Measurements from ENCODE around the gene ELMOD1. TPM values are rescaled to one million over a fixed set of nuclear protein-coding genes. Genes with fewer than 3 reads are reported as not detected.

ELMOD1 gene
- total RNA-seq, 4 donors from 2014 or later = 0.16 to 0.27 TPM; not detected in 2

DNA sequence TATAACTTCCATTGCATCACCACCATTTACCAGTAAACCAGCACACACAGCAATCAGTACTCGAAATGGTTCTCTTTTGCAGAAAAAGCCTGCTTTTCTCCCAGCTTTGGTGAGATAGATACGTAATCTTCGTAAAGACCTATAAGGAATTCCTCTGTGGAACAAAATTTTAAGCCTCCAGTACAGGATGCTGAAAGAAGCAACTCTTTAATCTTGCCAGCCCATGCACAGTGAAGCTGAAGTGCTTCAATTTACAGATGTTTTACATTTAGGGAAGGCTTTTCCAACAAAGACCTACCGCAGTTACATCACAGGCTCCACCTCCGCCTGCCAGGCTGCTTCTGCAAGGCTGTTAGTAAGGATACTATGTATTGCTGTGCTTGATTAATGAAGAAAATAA, 1.9 kb downstream of the ELMOD1 start:
- Histone ChIP-seq H3K4me1 (peaks cover 3 to 19% (median 15%) of the 10 kb centered on the region in 4 donors), H3K27me3 (peaks cover 82% of the 10 kb centered on the region), H3K9me3 (no peaks in the 10 kb centered on the region), H3K36me3 (no peaks in the 10 kb centered on the region), H3K4me3 (no peak overlapping the region), H3K27ac (no peak overlapping the region)
- TF ChIP-seq EP300 (IDR thresholded peaks at IDR 0.05; ENCODE audit: low read depth) (no peak), POLR2AphosphoS5 (IDR thresholded peaks at IDR 0.05) (no peak), POLR2A (IDR thresholded peaks at IDR 0.05) (no peak)
- TF ChIP-seq, protein P1, sequence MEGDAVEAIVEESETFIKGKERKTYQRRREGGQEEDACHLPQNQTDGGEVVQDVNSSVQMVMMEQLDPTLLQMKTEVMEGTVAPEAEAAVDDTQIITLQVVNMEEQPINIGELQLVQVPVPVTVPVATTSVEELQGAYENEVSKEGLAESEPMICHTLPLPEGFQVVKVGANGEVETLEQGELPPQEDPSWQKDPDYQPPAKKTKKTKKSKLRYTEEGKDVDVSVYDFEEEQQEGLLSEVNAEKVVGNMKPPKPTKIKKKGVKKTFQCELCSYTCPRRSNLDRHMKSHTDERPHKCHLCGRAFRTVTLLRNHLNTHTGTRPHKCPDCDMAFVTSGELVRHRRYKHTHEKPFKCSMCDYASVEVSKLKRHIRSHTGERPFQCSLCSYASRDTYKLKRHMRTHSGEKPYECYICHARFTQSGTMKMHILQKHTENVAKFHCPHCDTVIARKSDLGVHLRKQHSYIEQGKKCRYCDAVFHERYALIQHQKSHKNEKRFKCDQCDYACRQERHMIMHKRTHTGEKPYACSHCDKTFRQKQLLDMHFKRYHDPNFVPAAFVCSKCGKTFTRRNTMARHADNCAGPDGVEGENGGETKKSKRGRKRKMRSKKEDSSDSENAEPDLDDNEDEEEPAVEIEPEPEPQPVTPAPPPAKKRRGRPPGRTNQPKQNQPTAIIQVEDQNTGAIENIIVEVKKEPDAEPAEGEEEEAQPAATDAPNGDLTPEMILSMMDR (IDR thresholded peaks at IDR 0.05) = no peak
- intact Hi-C loops (cut with DNase I; ENCODE audit: low total_unique reads) = no loop called here
- WGBS, 2 donors (ENCODE audit: low coverage in 1 of 2) = 49% methylated on average over 4 to 5 of the region's 5 CpGs
- no peak for DNase-seq
- in situ Hi-C loops (cut with MboI; ENCODE audit: low pct_ligation_motif_present in 1 of 4, low pct_unique_long_range_greater_than_20kb in 1 of 4, low sequenced_read_pairs in 3 of 4) = loop anchor here in 2 of 4 donors (25.0 kb wide), 1 partner anchor 94 kb away; no protein-coding TSS in a partner anchor

DNA sequence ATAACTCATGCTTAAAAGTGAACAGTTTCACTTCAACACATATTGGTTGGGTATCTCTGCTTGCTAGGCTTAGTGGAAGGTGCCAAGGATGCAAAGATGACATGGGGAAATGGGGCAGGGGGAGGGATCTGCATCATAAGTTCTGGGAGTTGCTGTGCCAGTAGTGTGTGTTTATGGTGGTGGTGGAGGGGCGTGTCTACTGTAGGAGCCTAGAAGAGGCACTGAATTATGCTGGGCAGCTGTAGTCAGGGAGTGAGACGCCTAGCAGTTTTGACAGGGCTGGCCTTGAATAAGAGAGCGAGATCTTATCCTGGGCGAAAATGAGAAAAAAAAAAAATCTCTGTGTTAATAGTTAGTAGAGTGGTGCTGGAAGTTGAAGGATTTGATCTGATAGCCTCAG, 3.0 kb downstream of the ELMOD1 start:
- Histone ChIP-seq H3K9me3 (no peaks in the 10 kb centered on the region), H3K4me1 (peaks cover 3 to 19% (median 15%) of the 10 kb centered on the region in 4 donors), H3K27ac (no peak overlapping the region), H3K36me3 (no peaks in the 10 kb centered on the region), H3K27me3 (peaks cover 71% of the 10 kb centered on the region), H3K4me3 (no peak overlapping the region)
- no peak for DNase-seq
- in situ Hi-C loops (cut with MboI; ENCODE audit: low pct_ligation_motif_present in 1 of 4, low pct_unique_long_range_greater_than_20kb in 1 of 4, low sequenced_read_pairs in 3 of 4) (loop anchor here in 2 of 4 donors (25.0 kb wide), 1 partner anchor 93 kb away; no protein-coding TSS in a partner anchor), intact Hi-C loops (cut with DNase I; ENCODE audit: low total_unique reads) (no loop called here)
- 25 to 43% methylated on average over 4 of the region's 4 CpGs for whole genome bisulfite sequencing, 2 donors (ENCODE audit: low coverage in 1 of 2)
- TF ChIP-seq POLR2AphosphoS5 (IDR thresholded peaks at IDR 0.05) = no peak
- TF ChIP-seq EP300 (IDR thresholded peaks at IDR 0.05; ENCODE audit: low read depth) = no peak
- TF ChIP-seq, protein P1 (IDR thresholded peaks at IDR 0.05) = no peak
- TF ChIP-seq POLR2A (IDR thresholded peaks at IDR 0.05) = no peak

DNA sequence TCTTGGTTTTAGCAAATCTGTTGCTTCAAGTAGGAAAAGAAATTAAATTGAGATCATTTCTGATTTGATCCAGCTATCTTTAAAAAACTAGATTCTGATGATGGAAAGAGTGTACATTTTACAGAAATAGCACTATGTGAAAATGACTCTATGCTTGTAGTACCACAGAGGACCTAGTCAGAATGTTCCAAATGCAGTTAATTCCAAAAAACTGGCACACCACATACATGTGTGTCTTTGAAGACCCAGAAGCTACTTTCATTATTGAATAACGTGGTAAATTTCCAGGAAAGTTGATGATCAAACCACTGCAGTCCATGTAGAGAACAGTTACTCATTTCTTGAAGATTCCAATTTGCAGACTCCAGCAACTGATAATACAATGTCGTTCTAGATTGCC, 3.8 kb downstream of the ELMOD1 start:
- peaks cover 2 to 19% (median 15%) of the 10 kb centered on the region in 4 donors for H3K4me1 ChIP-seq
- intact Hi-C loops (cut with DNase I; ENCODE audit: low total_unique reads) (no loop called here), in situ Hi-C loops (cut with MboI; ENCODE audit: low pct_ligation_motif_present in 1 of 4, low pct_unique_long_range_greater_than_20kb in 1 of 4, low sequenced_read_pairs in 3 of 4) (loop anchor here in 2 of 4 donors (25.0 kb wide), 1 partner anchor 93 kb away; no protein-coding TSS in a partner anchor)
- H3K9me3 ChIP-seq = no peaks in the 10 kb centered on the region
- no peak for DNase-seq
- no peak overlapping the region for H3K4me3 ChIP-seq
- H3K27ac ChIP-seq = no peak overlapping the region
- peaks cover 63% of the 10 kb centered on the region for H3K27me3 ChIP-seq
- TF ChIP-seq, protein P1 (IDR thresholded peaks at IDR 0.05) = no peak
- TF ChIP-seq POLR2A (IDR thresholded peaks at IDR 0.05) (no peak), EP300 (IDR thresholded peaks at IDR 0.05; ENCODE audit: low read depth) (no peak), POLR2AphosphoS5 (IDR thresholded peaks at IDR 0.05) (no peak)
- 31 to 35% methylated on average over 2 of the region's 2 CpGs for WGBS, 2 donors (ENCODE audit: low coverage in 1 of 2)
- H3K36me3 ChIP-seq = no peaks in the 10 kb centered on the region

DNA sequence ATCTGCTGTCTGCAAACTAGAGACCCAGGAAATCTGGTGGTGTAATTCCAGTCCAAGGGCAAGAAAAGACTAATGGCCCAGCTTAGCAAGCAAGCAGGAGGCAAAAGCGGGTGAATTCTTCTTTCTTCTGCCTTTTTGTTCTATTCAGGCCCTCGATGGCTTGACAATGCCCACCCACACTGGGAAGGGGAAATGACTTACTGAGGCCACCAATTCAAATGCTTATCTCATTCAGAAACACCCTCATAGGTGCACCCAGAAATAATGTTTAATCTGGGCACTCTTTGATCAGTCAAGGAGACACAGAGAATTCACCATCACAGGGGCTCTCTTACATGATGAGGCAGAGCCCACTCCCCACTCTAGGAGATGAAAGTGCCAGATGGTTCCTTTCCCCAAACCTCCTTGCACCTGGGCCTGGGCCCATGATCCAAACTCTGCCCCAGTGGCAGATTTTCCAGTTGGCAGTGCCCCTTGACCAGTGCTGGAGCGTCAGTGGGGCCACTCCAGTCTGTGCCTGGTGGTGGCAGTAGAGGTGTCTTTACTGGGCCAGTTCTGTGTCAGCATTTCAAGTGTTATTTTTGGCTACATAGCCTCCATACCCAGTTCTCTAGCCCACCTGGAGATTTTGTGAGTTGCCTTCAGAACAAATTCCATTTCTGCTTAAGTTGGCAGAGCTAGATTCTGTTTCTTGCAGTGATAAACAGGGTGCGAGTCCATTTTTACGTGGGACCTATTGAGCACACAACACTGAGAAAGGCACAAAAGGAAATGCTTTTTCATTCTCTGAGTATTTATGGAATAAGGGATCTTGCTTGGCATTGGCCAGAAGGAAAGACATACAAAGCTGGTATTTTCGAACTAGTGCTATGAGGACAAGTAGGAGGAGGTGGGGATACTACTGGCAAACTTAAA, 7.5 kb downstream of the ELMOD1 start:
- Histone ChIP-seq H3K36me3 (no peaks in the 10 kb centered on the region), H3K4me3 (no peak overlapping the region), H3K4me1 (no peaks in the 10 kb centered on the region), H3K27ac (no peak overlapping the region), H3K9me3 (no peaks in the 10 kb centered on the region), H3K27me3 (peaks cover 34% of the 10 kb centered on the region)
- intact Hi-C loops (cut with DNase I; ENCODE audit: low total_unique reads) (no loop called here), in situ Hi-C loops (cut with MboI; ENCODE audit: low pct_ligation_motif_present in 1 of 4, low pct_unique_long_range_greater_than_20kb in 1 of 4, low sequenced_read_pairs in 3 of 4) (loop anchor here in 2 of 4 donors (25.0 kb wide), 1 partner anchor 89 kb away; no protein-coding TSS in a partner anchor)
- WGBS, 2 donors (ENCODE audit: low coverage in 1 of 2) = 58 to 60% methylated on average over 3 to 6 of the region's 6 CpGs
- DNase-seq = no peak
- TF ChIP-seq, protein P1 (IDR thresholded peaks at IDR 0.05) = peak in 2 of 5 experiments; percentile 11 to 17
- no peak for TF ChIP-seq POLR2AphosphoS5 (IDR thresholded peaks at IDR 0.05)
